ENCODE results near the gene KHSRP.
"Not testable (repeated sequence)": the region's sequence is repeated elsewhere in the genome, so short reads cannot be mapped to it uniquely, and the experiment has no call there.

KHSRP gene

GRCh38 chr19:6448045-6448444 lies 23.4 kb upstream of the KHSRP start:
- no peaks in the 10 kb centered on the region for H3K4me1 ChIP-seq (ENCODE audit: control insufficient read depth, insufficient read depth, low read length)
- no peaks in the 10 kb centered on the region for H3K9me3 ChIP-seq (replicated peaks; ENCODE audit: low read length)
- no peaks in the 10 kb centered on the region for H3K27me3 ChIP-seq (ENCODE audit: control insufficient read depth, insufficient read depth, low read length)
- H3K9ac ChIP-seq (ENCODE audit: low read depth, low read length), result no peak overlapping the region
- H3K4me2 ChIP-seq (ENCODE audit: low read length), result no peak overlapping the region
- H3K4me3 ChIP-seq (ENCODE audit: low read length), result no peak overlapping the region
- H3K36me3 ChIP-seq (ENCODE audit: insufficient read depth, low read length), result no peaks in the 10 kb centered on the region

GRCh38 chr19:6446452-6446851 lies 21.8 kb upstream of the KHSRP start:
- no peaks in the 10 kb centered on the region for H3K27me3 ChIP-seq (ENCODE audit: control insufficient read depth, insufficient read depth, low read length)
- no peak overlapping the region for H3K4me3 ChIP-seq (ENCODE audit: low read length)
- H3K9ac ChIP-seq (ENCODE audit: low read depth, low read length), result no peak overlapping the region
- H3K4me2 ChIP-seq (ENCODE audit: low read length), result no peak overlapping the region
- H3K4me1 ChIP-seq (ENCODE audit: control insufficient read depth, insufficient read depth, low read length), result no peaks in the 10 kb centered on the region
- no peaks in the 10 kb centered on the region for H3K9me3 ChIP-seq (replicated peaks; ENCODE audit: low read length)
- no peaks in the 10 kb centered on the region for H3K36me3 ChIP-seq (ENCODE audit: insufficient read depth, low read length)

GRCh38 chr19:6443986-6444385 lies 19.4 kb upstream of the KHSRP start:
- no peaks in the 10 kb centered on the region for H3K27me3 ChIP-seq (ENCODE audit: control insufficient read depth, insufficient read depth, low read length)
- no peak overlapping the region for H3K4me2 ChIP-seq (ENCODE audit: low read length)
- no peaks in the 10 kb centered on the region for H3K9me3 ChIP-seq (replicated peaks; ENCODE audit: low read length)
- no peaks in the 10 kb centered on the region for H3K4me1 ChIP-seq (ENCODE audit: control insufficient read depth, insufficient read depth, low read length)
- no peaks in the 10 kb centered on the region for H3K36me3 ChIP-seq (ENCODE audit: insufficient read depth, low read length)
- H3K4me3 ChIP-seq (ENCODE audit: low read length), result no peak overlapping the region
- H3K9ac ChIP-seq (ENCODE audit: low read depth, low read length), result no peak overlapping the region

GRCh38 chr19:6442087-6442688 lies 17.6 kb upstream of the KHSRP start:
- Histone ChIP-seq H3K4me2 (ENCODE audit: low read length) (no peak overlapping the region), H3K9ac (ENCODE audit: low read depth, low read length) (no peak overlapping the region), H3K4me3 (ENCODE audit: low read length) (no peak overlapping the region), H3K4me1 (ENCODE audit: control insufficient read depth, insufficient read depth, low read length) (no peaks in the 10 kb centered on the region), H3K9me3 (replicated peaks; ENCODE audit: low read length) (no peaks in the 10 kb centered on the region), H3K27me3 (ENCODE audit: control insufficient read depth, insufficient read depth, low read length) (no peaks in the 10 kb centered on the region), H3K36me3 (ENCODE audit: insufficient read depth, low read length) (no peaks in the 10 kb centered on the region)

GRCh38 chr19:6440905-6441304 lies 16.3 kb upstream of the KHSRP start:
- no peaks in the 10 kb centered on the region for H3K36me3 ChIP-seq (ENCODE audit: insufficient read depth, low read length)
- no peaks in the 10 kb centered on the region for H3K4me1 ChIP-seq (ENCODE audit: control insufficient read depth, insufficient read depth, low read length)
- H3K4me2 ChIP-seq (ENCODE audit: low read length), result no peak overlapping the region
- H3K9ac ChIP-seq (ENCODE audit: low read depth, low read length), result no peak overlapping the region
- H3K27me3 ChIP-seq (ENCODE audit: control insufficient read depth, insufficient read depth, low read length), result no peaks in the 10 kb centered on the region
- no peaks in the 10 kb centered on the region for H3K9me3 ChIP-seq (replicated peaks; ENCODE audit: low read length)
- H3K4me3 ChIP-seq (ENCODE audit: low read length), result no peak overlapping the region

GRCh38 chr19:6439743-6440142 lies 15.1 kb upstream of the KHSRP start:
- no peak overlapping the region for H3K9ac ChIP-seq (ENCODE audit: low read depth, low read length)
- H3K36me3 ChIP-seq (ENCODE audit: insufficient read depth, low read length), result no peaks in the 10 kb centered on the region
- no peak overlapping the region for H3K4me2 ChIP-seq (ENCODE audit: low read length)
- H3K4me1 ChIP-seq (ENCODE audit: control insufficient read depth, insufficient read depth, low read length), result no peaks in the 10 kb centered on the region
- no peaks in the 10 kb centered on the region for H3K9me3 ChIP-seq (replicated peaks; ENCODE audit: low read length)
- no peaks in the 10 kb centered on the region for H3K27me3 ChIP-seq (ENCODE audit: control insufficient read depth, insufficient read depth, low read length)
- no peak overlapping the region for H3K4me3 ChIP-seq (ENCODE audit: low read length)

- no peaks in the 10 kb centered on the region for H3K4me1 ChIP-seq (ENCODE audit: control insufficient read depth, insufficient read depth, low read length)
- no peak within 1 kb of the TSS for H3K9ac ChIP-seq (ENCODE audit: low read depth, low read length)
- H3K9me3 ChIP-seq (replicated peaks; ENCODE audit: low read length), result no peaks in the 10 kb centered on the region
- H3K4me3 ChIP-seq (ENCODE audit: low read length), result no peak within 1 kb of the TSS
- no peaks in the 10 kb centered on the region for H3K36me3 ChIP-seq (ENCODE audit: insufficient read depth, low read length)
- H3K4me2 ChIP-seq (ENCODE audit: low read length), result no peak within 1 kb of the TSS
- peaks cover 4% of the 10 kb centered on the region for H3K27me3 ChIP-seq (ENCODE audit: control insufficient read depth, insufficient read depth, low read length)
Observed at GRCh38 chr19:6433663-6434062, 9.1 kb upstream of the KHSRP start, which contains the start of gene SLC25A41. Gene SLC25A41 (minus strand): TSS chr19:6433763. CDS start chr19:6433693, 70 bp downstream.

GRCh38 chr19:6433165-6433564 lies 8.6 kb upstream of the KHSRP start:
- H3K36me3 ChIP-seq (ENCODE audit: insufficient read depth, low read length), result no peaks in the 10 kb centered on the region
- H3K9ac ChIP-seq (ENCODE audit: low read depth, low read length), result no peak overlapping the region
- peaks cover 4% of the 10 kb centered on the region for H3K27me3 ChIP-seq (ENCODE audit: control insufficient read depth, insufficient read depth, low read length)
- no peak overlapping the region for H3K4me2 ChIP-seq (ENCODE audit: low read length)
- H3K4me1 ChIP-seq (ENCODE audit: control insufficient read depth, insufficient read depth, low read length), result no peaks in the 10 kb centered on the region
- no peak overlapping the region for H3K4me3 ChIP-seq (ENCODE audit: low read length)
- no peaks in the 10 kb centered on the region for H3K9me3 ChIP-seq (replicated peaks; ENCODE audit: low read length)

GRCh38 chr19:6431891-6432290 lies 7.3 kb upstream of the KHSRP start:
- Histone ChIP-seq H3K9me3 (replicated peaks; ENCODE audit: low read length) (no peaks in the 10 kb centered on the region), H3K9ac (ENCODE audit: low read depth, low read length) (no peak overlapping the region), H3K4me1 (ENCODE audit: control insufficient read depth, insufficient read depth, low read length) (no peaks in the 10 kb centered on the region), H3K4me2 (ENCODE audit: low read length) (no peak overlapping the region), H3K4me3 (ENCODE audit: low read length) (no peak overlapping the region), H3K27me3 (ENCODE audit: control insufficient read depth, insufficient read depth, low read length) (peaks cover 4% of the 10 kb centered on the region), H3K36me3 (ENCODE audit: insufficient read depth, low read length) (no peaks in the 10 kb centered on the region)

GRCh38 chr19:6429419-6430221 lies 5.0 kb upstream of the KHSRP start:
- Histone ChIP-seq H3K9ac (ENCODE audit: low read depth, low read length) (no peak overlapping the region), H3K4me3 (ENCODE audit: low read length) (no peak overlapping the region), H3K27me3 (ENCODE audit: control insufficient read depth, insufficient read depth, low read length) (peaks cover 4% of the 10 kb centered on the region), H3K9me3 (replicated peaks; ENCODE audit: low read length) (no peaks in the 10 kb centered on the region), H3K4me1 (ENCODE audit: control insufficient read depth, insufficient read depth, low read length) (peaks cover 6% of the 10 kb centered on the region), H3K4me2 (ENCODE audit: low read length) (no peak overlapping the region), H3K36me3 (ENCODE audit: insufficient read depth, low read length) (no peaks in the 10 kb centered on the region)

GRCh38 chr19:6428692-6429418 lies 4.2 kb upstream of the KHSRP start:
- H3K36me3 ChIP-seq (ENCODE audit: insufficient read depth, low read length); H3K9ac ChIP-seq (ENCODE audit: low read depth, low read length); H3K4me3 ChIP-seq (ENCODE audit: low read length); H3K4me2 ChIP-seq (ENCODE audit: low read length); H3K4me1 ChIP-seq (ENCODE audit: control insufficient read depth, insufficient read depth, low read length); H3K27me3 ChIP-seq (ENCODE audit: control insufficient read depth, insufficient read depth, low read length); H3K9me3 ChIP-seq (replicated peaks; ENCODE audit: low read length): not testable (repeated sequence)

Measured in skeletal muscle satellite cell (primary cell).